Right hindlimb (tissue), 1 donor: ENCODE results near the gene DLGAP5.

Experiments used
- DNase-seq: peaks from one replicate; pipeline ENCODE4 v3.0.0-alpha.2; 2018

DLGAP5 gene

GRCh38 chr14:55129428-55130195 is 61.8 kb downstream of the DLGAP5 start:
- peak; percentile 77 for DNase-seq

- peak; percentile 67 for DNase-seq
Observed at GRCh38 chr14:55129086-55129427, 62.3 kb downstream of the DLGAP5 start, which contains the start of gene LGALS3. LGALS3 (plus strand) TSS chr14:55129252; CDS start chr14:55137374, 8,122 bp downstream.

DNA sequence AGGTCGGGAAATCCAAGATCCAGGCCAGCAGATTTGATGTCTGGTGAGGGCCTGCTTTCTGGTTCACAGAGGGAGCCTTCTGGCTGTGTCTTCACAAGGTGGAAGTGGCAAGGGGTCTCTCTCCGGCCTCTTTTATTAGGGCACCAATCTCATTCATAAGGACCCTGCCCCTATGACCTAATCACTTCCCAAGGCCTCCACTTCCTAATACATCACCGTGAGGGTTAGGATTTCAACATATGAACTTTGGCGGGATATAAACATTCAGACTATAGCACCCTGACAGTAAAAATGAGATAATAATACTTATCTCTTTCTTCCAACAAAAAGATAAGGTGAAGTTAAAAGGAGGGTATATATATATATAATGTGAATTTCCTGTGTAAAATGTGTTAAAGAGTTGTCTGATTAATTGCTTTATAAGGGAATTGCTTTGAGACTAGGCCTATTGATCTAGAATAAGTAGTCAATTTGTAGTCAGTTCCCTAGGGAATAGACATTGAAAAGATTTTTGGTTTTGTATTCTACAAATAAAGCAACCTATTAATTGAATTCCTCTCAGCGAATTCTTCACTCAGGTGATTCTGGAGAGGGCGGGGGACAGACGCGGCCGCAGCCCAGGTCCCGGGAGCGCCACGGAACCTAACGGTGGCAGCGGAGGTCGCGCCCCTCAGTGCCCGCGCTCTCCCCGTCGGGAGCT is 62.8 kb downstream of the DLGAP5 start:
- no peak for DNase-seq

DNA sequence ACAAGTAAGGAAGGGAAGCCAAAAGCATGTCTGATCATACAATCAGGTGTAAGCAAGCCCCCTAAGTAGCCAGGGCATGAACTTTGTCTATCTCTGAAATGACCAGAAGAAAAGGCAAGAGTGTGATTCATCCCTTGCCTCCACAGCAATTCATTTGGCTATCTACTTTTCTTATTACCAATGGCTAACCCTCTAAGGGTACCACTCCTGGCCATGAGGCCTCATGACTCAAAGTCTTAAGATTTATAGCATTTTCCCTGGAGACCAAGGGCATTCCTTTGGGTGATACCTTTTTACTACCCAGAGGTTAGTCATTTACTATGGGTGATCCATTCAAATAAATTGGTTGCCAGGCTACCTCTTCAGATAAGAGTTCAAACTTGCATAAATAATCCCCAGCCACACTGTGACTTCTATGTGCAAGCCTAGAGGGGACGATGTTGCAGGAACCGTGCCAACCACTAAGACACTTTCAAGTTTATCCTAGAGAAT is 63.9 kb downstream of the DLGAP5 start:
- DNase-seq: no peak

- DNase-seq: no peak
Observed at GRCh38 chr14:55126932-55127459, 64.4 kb downstream of the DLGAP5 start.

GRCh38 chr14:55126034-55126433 is 65.4 kb downstream of the DLGAP5 start:
- no peak for DNase-seq

DNA sequence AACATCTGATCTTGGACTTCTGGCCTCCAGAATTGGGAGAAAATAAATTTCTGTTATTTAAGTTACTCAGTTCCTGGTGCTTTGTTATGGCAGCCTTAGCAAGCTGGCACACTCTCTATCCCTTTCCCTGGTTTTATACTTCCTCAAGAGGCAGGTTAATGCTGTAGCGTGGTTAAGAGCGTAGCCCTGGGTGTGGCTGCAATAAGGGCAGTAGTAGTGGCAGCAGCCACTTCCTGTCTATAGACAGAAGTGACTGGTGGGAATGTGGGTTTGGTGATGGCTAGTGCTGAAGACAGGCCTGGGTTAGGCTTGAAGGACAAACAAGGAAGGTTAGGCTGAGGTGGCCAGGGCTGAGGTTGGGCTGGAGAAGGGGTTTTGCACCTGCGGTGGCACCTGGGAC is 66.0 kb downstream of the DLGAP5 start:
- DNase-seq: no peak

DNA sequence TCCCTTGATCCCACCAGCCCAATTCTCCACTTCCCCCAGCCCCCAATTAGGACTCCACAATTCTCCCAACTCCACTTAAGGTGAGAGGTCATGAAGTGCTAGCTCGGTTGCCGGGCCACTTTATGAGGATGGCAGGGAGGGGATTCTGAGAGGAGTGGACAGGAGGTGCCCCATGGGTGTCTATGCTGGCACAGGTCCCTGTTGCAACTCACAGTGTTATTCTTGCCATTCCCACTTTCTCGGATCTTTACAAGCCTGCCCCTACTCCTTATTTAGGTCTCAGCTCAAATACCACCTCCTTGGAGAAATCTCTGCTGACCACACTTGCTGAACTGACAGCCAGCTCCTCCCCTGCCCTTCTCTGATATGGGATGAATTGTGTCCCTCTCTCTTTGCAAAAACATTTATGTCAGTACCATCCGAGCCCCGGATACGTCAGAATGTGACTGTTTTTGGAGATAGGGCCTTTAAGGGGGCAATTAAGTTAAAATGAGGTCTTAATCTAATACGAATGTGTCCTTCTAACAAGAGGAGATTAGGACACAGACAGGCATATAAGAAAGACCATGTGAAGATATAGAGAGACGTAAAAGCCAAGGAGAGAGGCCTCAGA is 66.5 kb downstream of the DLGAP5 start:
- DNase-seq: no peak

DNA sequence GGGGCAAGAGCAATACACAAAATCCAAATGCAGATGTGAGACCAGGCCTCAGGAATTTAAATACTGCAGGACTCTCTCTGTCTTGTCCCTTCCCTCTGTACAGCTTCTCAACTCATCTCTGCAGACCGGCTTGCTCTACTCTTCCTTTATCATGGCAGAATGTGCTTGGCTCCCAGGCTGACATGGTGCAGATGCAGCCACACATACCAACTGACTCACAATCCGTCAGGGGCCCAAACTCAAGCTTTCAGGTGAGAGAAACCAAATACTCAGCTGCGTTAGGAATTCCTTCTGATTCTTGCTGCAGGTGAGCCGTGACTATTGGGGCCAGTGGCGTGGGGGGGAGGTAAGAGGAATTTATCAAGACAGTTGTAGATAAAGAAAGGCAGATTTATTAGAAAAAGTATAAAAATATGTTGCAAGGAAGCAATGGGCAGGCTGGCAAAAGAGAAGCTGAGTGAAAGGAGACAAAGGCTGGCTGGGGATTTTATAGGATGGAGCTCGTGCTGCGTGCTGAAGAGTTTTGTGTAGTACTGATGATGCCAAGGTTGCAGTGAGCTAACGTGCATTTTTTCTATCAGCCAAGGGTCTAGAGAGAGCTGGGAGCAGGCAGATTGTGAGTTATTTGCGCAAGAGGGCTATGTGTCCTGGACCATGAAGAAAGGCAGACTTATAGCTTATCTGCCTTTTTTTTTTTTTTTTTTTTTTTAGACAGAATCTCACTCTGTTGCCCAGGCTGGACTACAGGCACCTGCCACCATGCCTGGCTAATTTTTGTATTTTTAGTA is 67.3 kb downstream of the DLGAP5 start:
- DNase-seq: no peak

- peak; percentile 74 for DNase-seq
Observed at GRCh38 chr14:55123101-55123500, 68.3 kb downstream of the DLGAP5 start.

DNA sequence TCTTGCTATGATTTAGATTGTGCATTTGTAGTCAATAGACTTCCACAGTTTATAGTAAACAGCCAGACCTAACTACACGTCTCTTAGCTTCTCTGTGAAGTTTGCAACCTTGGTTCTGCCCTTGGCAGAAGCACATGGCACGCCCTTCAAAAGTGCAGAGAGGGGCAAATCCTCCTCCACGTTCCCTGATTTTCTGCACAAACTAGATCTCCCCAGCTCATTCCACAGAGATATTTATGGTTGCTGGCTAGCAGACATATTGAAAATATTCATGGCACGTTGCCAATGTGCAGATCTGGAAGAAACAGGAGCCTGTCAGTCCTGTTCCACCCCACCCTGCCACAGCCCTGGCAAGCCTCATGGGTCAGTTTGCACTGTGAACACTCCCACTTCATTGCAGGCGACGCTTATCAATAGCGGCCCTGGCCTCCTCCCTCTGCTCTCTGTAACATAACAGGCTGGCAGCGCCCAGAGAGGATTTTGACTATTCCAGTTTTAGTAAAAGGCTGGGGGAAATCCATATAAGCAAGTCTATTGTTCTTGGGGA is 68.9 kb downstream of the DLGAP5 start:
- peak; percentile 64 for DNase-seq

DNA sequence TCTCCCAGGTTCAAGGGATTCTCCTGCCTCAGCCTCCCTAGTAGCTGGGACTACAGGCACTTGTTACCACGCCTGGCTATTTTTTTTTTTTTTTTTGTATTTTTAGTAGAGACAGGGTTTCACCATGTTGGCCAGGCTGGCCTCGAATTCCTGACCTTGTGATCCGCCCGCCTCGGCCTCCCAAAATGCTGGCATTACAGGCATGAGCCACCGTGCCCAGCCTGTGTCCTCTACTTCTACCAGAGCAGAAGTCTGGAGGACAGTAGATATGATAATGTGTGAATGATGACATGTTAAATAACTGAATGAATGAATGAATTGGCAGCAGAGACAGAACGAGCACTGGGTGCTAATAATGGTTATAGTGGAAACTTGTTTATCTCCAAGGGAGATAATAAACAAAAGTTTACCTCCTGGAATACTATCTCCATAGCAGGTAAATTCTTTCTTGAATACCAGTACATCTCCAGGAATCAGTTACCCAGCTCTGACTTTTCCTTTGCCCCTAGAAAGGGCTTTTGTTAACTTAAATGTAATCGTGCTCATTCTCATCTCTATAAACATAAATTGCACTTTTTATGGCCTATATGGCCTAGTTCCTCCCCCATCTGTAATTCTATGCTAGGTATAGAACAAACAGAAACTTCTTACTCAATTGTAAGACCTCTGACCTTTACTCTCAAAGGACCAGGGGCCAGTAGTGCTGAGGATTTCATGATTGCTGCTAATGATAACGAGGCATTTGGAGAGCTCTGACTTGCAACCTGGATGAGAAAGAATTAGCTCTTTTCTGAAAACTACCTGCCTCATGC is 69.6 kb downstream of the DLGAP5 start:
- no peak for DNase-seq

GRCh38 chr14:55120571-55121495 is 70.6 kb downstream of the DLGAP5 start:
- DNase-seq: no peak

GRCh38 chr14:55118761-55119160 is 72.6 kb downstream of the DLGAP5 start:
- no peak for DNase-seq

- no peak for DNase-seq
Observed at GRCh38 chr14:55117803-55118441, 73.5 kb downstream of the DLGAP5 start.

DNA sequence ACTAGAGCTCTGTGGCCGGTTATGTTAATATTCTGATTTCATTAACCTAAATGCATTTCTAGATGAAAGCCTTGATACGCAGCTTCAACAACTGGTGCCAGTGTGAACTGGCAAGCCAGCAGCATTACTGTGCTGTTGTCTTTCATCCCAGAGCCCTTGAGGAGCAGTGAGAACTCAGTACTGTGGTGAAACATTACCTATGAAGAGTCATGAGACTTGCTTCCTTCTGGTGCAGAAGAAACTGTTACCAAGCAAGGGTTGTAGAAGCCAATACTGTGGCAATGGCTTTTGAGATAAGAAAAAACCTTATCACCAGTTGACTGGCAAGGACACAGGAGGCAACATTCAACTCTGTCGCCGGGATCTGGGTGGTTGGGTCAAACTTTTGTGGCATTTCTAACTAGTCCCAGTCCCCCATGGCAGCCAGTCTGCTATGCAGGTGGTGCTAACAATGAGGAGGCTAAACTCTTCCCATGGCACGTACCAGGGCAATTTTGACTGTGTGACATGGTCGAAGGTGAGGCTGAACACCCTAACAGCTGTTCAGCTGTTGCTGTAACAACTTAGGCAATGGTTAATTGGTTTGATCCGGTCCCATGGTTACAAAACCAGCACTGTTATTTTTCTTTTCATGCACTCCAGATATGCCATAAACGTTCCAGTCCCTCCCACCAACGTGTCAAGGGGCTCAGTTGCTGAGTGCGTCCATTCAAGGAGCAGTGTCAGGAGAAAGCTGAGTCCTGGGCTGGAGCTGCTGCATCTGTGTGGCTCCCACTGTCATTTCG is 74.9 kb downstream of the DLGAP5 start:
- no peak for DNase-seq

DNA sequence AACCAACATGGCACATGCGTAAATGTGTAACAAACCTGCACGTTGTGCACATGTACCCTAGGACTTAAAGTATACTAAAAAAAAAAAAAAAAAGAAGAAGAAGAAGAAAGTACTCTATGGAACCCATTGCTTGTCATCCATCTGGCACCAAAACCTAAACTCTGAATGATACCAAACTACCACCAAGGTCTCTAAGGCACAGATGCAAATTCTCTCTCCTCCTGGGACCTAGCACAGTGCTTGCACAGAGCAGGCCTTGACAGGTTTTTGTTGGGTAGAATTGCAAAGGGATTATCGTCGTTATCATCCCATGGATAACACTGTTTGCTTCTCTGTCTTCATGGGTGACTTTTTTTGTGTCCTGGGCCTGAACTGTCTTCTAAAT is 75.5 kb downstream of the DLGAP5 start:
- DNase-seq: no peak

DNA sequence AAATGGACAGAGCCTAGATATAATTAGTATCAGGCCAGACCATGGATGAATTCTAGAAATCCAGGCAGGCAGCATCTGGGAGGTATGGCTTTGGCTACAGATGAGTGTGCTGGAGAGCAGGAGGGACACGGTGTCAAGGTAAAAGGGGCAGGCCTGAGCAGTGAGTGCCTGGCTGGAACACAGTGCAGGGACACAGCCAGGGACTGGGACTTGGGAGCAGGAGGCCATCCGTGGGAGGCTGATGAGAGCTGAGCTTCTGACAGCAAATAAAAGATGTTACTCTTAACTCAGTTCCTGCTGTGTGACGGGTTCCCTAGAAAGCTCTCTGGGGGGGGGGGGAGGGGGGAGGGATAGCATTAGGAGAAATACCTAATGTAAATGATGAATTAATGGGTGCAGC is 75.9 kb downstream of the DLGAP5 start:
- DNase-seq: no peak

GRCh38 chr14:55114720-55115119 is 76.7 kb downstream of the DLGAP5 start:
- DNase-seq: no peak
